Testis (tissue), 3 donors: ENCODE measurements around the gene TBC1D22A. TPM values are rescaled to one million over a fixed set of nuclear protein-coding genes. Genes with fewer than 3 reads are reported as not detected.

Experiments used
- DNase-seq: peaks from one replicate; pipeline ENCODE4 v3.0.0-alpha.2; 2019
- H3K27ac ChIP-seq, 2 donors: fragments of 200-600 bp; sonication (generic); one replicate each; pipeline ENCODE4 v1.5.1; 2019
- H3K27me3 ChIP-seq: fragments of 200-600 bp; sonication (generic); one replicate; pipeline ENCODE4 v1.5.1; 2019
- H3K36me3 ChIP-seq: fragments of 200-600 bp; sonication (generic); one replicate; pipeline ENCODE4 v1.5.1; 2017; ENCODE audit warnings: low read depth; ENCODE audit errors: missing control alignments
- H3K4me1 ChIP-seq: fragments of 200-600 bp; sonication (generic); one replicate; pipeline ENCODE4 v1.5.1; 2019
- H3K4me3 ChIP-seq, 2 donors: fragments of 200-600 bp; sonication (generic); one replicate each; pipeline ENCODE4 v1.5.1; 2017 to 2019
- H3K9me3 ChIP-seq: fragments of 200-600 bp; sonication (generic); one replicate; pipeline ENCODE4 v1.5.1; 2017
- POLR2A ChIP-seq: fragments of 450-650 bp; IDR thresholded peaks from one replicate; pipeline ENCODE4 v1.6.1; 2017; ENCODE audit warnings: antibody characterized with exemption, mild to moderate bottlenecking, moderate library complexity
- WGBS, 2 donors: methylation state at CpG; one replicate each; pipeline ENCODE4 v1.1.5; 2018; 5-methylcytosine and 5-hydroxymethylcytosine counted together
- intact Hi-C: fragments of 100-400 bp; cut with DNase I; formaldehyde crosslinking; loops from one replicate; pipeline ENCODE4 v1.15.1; 2023; ENCODE audit warnings: low total_unique reads
- polyA plus RNA-seq: library from polyadenylated mRNA; stranded (reverse); fragments of 350-450 nt; fragmentation: Illumina TruSeq; extraction: RNeasy Lipid Tissue Mini Kit (QIAGEN cat#74804); gene quantifications from one replicate; pipeline ENCODE4 v1.2.3, GENCODE V29; 2014; ENCODE audit warnings: low read depth, low replicate concordance; ENCODE audit not compliant: insufficient read depth
- total RNA-seq, 2 donors: library from RNA; depleted of rRNA; stranded (reverse); fragments of >200 nt; gene quantifications; one replicate each; pipeline ENCODE4 v1.2.3, GENCODE V29; 2016
- TF ChIP-seq, protein P1 (sequence below), 3 experiments: fragments of 450-650 bp in 2 of 3; fragments of 200-600 bp in 1 of 3; sonication (generic) in 1 of 3; IDR thresholded peaks; one replicate each; pipeline ENCODE4 v1.5.1; 2016 to 2019; ENCODE audit warnings: antibody characterized with exemption in 3 of 3, mild to moderate bottlenecking in 2 of 3, moderate library complexity in 1 of 3

TBC1D22A gene
- total and polyA plus RNA-seq, 3 donors from 2014 or later: 16.6 to 32.8 (median 28.5) TPM

DNA sequence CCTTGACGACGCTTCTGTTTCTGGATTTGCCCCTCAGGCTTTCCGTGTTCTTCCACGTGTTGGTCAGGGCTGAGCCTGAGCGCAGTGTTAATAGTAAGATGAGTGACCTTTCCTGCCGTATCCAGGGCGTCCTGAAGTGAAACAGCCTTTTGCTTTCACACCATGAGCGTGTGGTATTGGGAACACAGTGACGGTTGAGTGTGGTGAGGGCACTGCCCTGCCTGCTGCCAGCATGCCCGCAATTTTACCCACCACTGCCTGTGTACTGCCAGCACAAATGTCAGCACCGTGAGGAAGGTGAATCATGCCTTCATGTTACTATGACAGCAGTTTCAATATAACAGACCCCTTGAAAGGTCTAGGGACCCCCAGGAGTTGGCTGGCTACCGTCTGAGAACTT is 217.1 kb downstream of the TBC1D22A start:
- intact Hi-C loops: no loop called here
- Histone ChIP-seq H3K27ac (no peak overlapping the region), H3K4me1 (no peaks in the 10 kb centered on the region), H3K9me3 (no peaks in the 10 kb centered on the region), H3K4me3 (no peak overlapping the region), H3K36me3 (no peaks in the 10 kb centered on the region), H3K27me3 (no peaks in the 10 kb centered on the region)
- no peak for DNase-seq
- 94 to 96% methylated on average over 11 to 12 of the region's 12 CpGs for WGBS, 2 donors
- no peak for TF ChIP-seq POLR2A
- TF ChIP-seq, protein P1, sequence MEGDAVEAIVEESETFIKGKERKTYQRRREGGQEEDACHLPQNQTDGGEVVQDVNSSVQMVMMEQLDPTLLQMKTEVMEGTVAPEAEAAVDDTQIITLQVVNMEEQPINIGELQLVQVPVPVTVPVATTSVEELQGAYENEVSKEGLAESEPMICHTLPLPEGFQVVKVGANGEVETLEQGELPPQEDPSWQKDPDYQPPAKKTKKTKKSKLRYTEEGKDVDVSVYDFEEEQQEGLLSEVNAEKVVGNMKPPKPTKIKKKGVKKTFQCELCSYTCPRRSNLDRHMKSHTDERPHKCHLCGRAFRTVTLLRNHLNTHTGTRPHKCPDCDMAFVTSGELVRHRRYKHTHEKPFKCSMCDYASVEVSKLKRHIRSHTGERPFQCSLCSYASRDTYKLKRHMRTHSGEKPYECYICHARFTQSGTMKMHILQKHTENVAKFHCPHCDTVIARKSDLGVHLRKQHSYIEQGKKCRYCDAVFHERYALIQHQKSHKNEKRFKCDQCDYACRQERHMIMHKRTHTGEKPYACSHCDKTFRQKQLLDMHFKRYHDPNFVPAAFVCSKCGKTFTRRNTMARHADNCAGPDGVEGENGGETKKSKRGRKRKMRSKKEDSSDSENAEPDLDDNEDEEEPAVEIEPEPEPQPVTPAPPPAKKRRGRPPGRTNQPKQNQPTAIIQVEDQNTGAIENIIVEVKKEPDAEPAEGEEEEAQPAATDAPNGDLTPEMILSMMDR (IDR thresholded peaks at IDR 0.05): no peak

DNA sequence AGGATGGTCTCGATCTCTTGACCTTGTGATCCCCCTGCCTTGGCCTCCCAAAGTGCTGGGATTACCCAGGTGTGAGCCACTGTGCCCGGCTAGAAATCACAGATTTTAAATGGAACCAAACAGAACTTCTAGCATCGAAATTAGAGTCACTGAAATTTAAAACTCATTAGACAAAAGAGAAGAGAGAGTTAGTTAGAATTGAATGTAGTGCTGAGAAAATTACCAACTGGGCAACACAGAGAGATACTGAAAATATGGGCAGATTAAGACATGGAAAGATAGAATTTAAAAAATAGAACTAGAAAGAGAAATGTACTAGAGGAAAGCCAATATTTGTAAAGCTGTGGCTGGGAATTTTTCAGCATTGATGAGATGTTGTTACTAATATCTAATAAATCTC is 217.9 kb downstream of the TBC1D22A start:
- no peaks in the 10 kb centered on the region for H3K27me3 ChIP-seq
- no peaks in the 10 kb centered on the region for H3K4me1 ChIP-seq
- H3K27ac ChIP-seq: no peak overlapping the region
- no peaks in the 10 kb centered on the region for H3K36me3 ChIP-seq
- H3K4me3 ChIP-seq: no peak overlapping the region
- no peaks in the 10 kb centered on the region for H3K9me3 ChIP-seq
- no peak for DNase-seq
- intact Hi-C loops: no loop called here
- WGBS, 2 donors: 96 to 99% methylated on average over 3 of the region's 3 CpGs
- no peak for TF ChIP-seq POLR2A
- TF ChIP-seq, protein P1 (IDR thresholded peaks at IDR 0.05): no peak

DNA sequence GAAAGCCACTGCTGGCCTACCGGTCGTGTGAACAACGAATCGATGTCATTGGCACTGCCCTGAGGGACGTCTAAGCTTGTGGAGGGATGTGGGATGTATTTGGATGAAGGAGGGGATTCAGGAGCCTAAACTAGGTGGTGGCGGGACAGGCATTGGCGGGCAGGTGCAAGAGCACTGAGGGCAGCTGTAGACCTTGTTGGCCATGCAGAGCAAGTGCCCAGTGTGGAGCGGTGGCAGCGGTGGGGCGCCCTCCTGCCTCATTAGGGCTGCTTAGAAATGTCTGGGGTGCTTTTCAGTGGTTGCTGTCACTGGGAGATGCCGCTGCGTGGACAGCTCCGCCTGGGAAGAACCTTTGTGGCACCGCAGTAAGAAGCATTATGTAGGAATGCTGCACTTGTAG is 220.2 kb downstream of the TBC1D22A start:
- Histone ChIP-seq H3K36me3 (no peaks in the 10 kb centered on the region), H3K27ac (no peak overlapping the region), H3K4me3 (no peak overlapping the region), H3K27me3 (no peaks in the 10 kb centered on the region), H3K4me1 (no peaks in the 10 kb centered on the region), H3K9me3 (no peaks in the 10 kb centered on the region)
- TF ChIP-seq, protein P1 (IDR thresholded peaks at IDR 0.05): no peak
- no peak for TF ChIP-seq POLR2A
- no peak for DNase-seq
- intact Hi-C loops: no loop called here
- 97% methylated on average over 14 of the region's 14 CpGs for WGBS, 2 donors

DNA sequence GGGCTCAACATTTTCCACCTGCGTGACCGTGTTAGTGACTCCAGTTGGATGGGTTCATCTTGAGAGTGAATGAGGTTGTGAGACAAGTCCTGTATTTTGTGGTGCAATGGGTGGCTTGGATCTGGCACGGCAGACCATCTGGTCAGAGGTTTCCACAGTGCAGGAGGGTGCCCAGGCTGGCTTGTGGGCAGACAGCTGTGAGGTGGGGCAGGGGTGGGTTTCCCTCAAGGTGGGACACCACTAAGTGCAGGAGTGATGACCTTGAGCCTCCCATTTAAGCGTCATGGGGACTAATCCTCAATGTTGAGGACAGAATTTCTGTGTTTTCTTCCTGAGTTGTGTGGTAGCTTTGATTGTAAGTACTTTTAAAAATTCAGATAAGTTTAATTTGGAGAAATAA is 220.6 kb downstream of the TBC1D22A start:
- Histone ChIP-seq H3K9me3 (no peaks in the 10 kb centered on the region), H3K4me3 (no peak overlapping the region), H3K36me3 (no peaks in the 10 kb centered on the region), H3K4me1 (no peaks in the 10 kb centered on the region), H3K27ac (no peak overlapping the region), H3K27me3 (no peaks in the 10 kb centered on the region)
- no peak for DNase-seq
- 88 to 98% methylated on average over 4 of the region's 4 CpGs for WGBS, 2 donors
- intact Hi-C loops: no loop called here
- no peak for TF ChIP-seq POLR2A
- TF ChIP-seq, protein P1 (IDR thresholded peaks at IDR 0.05): no peak

DNA sequence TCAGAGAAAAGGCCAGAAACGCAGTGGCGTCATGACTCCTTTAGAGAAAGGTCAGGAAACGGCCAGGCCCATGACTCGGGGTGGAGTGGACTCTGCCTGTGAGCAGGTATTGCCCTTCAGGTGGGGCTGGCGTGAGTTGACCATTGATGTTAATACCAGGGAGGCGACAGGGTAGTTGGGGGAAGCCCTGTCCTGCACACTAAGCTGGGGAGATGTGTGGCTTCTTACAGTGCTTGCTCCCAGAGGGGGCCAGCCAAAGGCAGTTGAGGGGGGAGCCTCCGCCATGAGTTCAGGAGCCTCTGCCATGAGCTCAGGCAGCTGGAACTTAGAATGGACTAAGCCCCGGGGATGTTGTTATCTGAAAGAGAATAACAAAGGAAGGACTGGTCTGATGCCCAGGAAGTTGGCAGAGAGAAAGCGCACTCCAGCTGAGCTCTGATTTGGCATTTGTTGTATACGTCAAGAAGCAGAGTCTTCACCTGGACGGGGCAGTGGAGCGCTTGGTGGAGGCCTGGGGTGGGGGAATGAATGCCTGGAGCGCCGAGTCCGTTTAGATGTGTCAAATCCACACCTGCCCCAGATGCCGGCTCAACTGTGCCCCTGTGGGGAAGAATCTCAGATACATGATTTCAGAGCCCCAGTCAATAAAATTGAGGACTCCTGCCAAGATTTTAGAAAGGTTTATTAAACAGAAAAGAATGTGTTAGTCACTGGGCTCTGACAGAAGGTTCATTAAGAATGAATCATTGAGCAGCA is 222.5 kb downstream of the TBC1D22A start:
- TF ChIP-seq, protein P1 (IDR thresholded peaks at IDR 0.05): no peak
- TF ChIP-seq POLR2A: no peak
- Histone ChIP-seq H3K4me1 (no peaks in the 10 kb centered on the region), H3K36me3 (no peaks in the 10 kb centered on the region), H3K27ac (no peak overlapping the region), H3K27me3 (no peaks in the 10 kb centered on the region), H3K9me3 (no peaks in the 10 kb centered on the region), H3K4me3 (no peak overlapping the region)
- intact Hi-C loops: no loop called here
- DNase-seq: no peak
- 89 to 91% methylated on average over 14 to 16 of the region's 16 CpGs for WGBS, 2 donors
